Endothelial cell of umbilical vein (primary cell): ENCODE measurements around the gene DMAP1. TPM values are rescaled to one million over a fixed set of nuclear protein-coding genes. Genes with fewer than 3 reads are reported as not detected.

ENCODE experiments used
- BruUV-seq: library from RNA; stranded (reverse); fragments of 400-500 nt; replicated peaks from 2 replicates; lab custom pipeline; 2021; lab: Mats Ljungman, UMichigan
- CTCF ChIA-PET: fragments of 300-600, 350-600 bp; sonication (Branson Sonifier 250); formaldehyde crosslinking; loops from one replicate; lab custom pipeline; 2021; ENCODE audit warnings: antibody characterized with exemption, inconsistent platforms; lab: Charles Lee
- POLR2A ChIA-PET: fragments of 300-600, 350-600 bp; sonication (Branson Sonifier 250); formaldehyde crosslinking; loops from one replicate; lab custom pipeline; 2021; ENCODE audit warnings: antibody characterized with exemption, inconsistent platforms; lab: Charles Lee
- DNase-seq: peaks from one replicate; pipeline ENCODE4 v3.0.0-alpha.2; 2011; ENCODE audit warnings: low read depth, low spot score
- FAIRE-seq: peaks from 2 replicates; lab custom pipeline; 2011; peaks lifted over from hg19 to GRCh38; lab: Jason Lieb, UNC
- H2AFZ ChIP-seq: 2 replicates; pipeline ENCODE4 v1.6.0; 2012; ENCODE audit warnings: low read depth, low read length, control low read depth, inconsistent platforms
- H3K27ac ChIP-seq: 2 replicates; pipeline ENCODE4 v1.5.1; 2011; ENCODE audit warnings: low read depth, mild to moderate bottlenecking, control low read depth, low read length, moderate library complexity; ENCODE audit not compliant: insufficient read depth
- H3K27me3 ChIP-seq, 2 experiments: 2 replicates each; pipeline versions ENCODE4 v1.6.0 to v1.6.1; 2011; ENCODE audit warnings: low read length in 2 of 2, mixed read lengths in 1 of 2; ENCODE audit not compliant: control insufficient read depth in 2 of 2, insufficient read depth in 2 of 2
- H3K36me3 ChIP-seq, 2 experiments: 2 replicates in 1 of 2; 3 replicates in 1 of 2; pipeline ENCODE4 v1.5.1; 2011; ENCODE audit warnings: low read length in 2 of 2, mild to moderate bottlenecking in 1 of 2, moderate library complexity in 1 of 2; ENCODE audit not compliant: control insufficient read depth in 2 of 2, insufficient read depth in 2 of 2; ENCODE audit errors: extremely low read depth in 1 of 2
- H3K4me1 ChIP-seq: 3 replicates; pipeline ENCODE4 v1.5.1; 2011; ENCODE audit warnings: mild to moderate bottlenecking, low read length; ENCODE audit not compliant: control insufficient read depth, insufficient read depth; ENCODE audit errors: extremely low read depth
- H3K4me2 ChIP-seq: 2 replicates; pipeline ENCODE4 v1.6.1; 2011; ENCODE audit warnings: low read length, control low read depth, mixed read lengths; ENCODE audit not compliant: insufficient read depth
- H3K4me3 ChIP-seq, 3 experiments: fragments of 200-600 bp in 1 of 3; sonication (generic), shearing (Covaris generic) in 1 of 3; replicated peaks in 1 of 3; 2 replicates each; pipeline ENCODE4 v1.5.1; 2011 to 2016; ENCODE audit warnings: control low read depth in 3 of 3, low read length in 3 of 3, mild to moderate bottlenecking in 2 of 3, inconsistent platforms in 1 of 3, low read depth in 1 of 3, moderate library complexity in 1 of 3; ENCODE audit not compliant: insufficient read depth in 1 of 3
- H3K79me2 ChIP-seq: 2 replicates; pipeline ENCODE4 v1.6.0; 2012; ENCODE audit warnings: low read length, inconsistent platforms; ENCODE audit not compliant: control insufficient read depth, insufficient read depth
- H3K9ac ChIP-seq: replicated peaks from 2 replicates; pipeline ENCODE3; 2011; ENCODE audit warnings: low read length, control low read depth; ENCODE audit not compliant: insufficient read depth; ENCODE audit errors: extremely low read depth
- H3K9me1 ChIP-seq: replicated peaks from 3 replicates; pipeline ENCODE4 v1.6.0; 2011; ENCODE audit warnings: mild to moderate bottlenecking, low read length; ENCODE audit not compliant: control insufficient read depth, insufficient read depth; ENCODE audit errors: extremely low read depth
- H3K9me3 ChIP-seq: replicated peaks from 2 replicates; pipeline ENCODE4 v1.5.1; 2012; ENCODE audit warnings: low read length, inconsistent platforms; ENCODE audit not compliant: control insufficient read depth, insufficient read depth
- H4K20me1 ChIP-seq: replicated peaks from 2 replicates; pipeline ENCODE3; 2011; ENCODE audit warnings: mild to moderate bottlenecking, low read length; ENCODE audit not compliant: control insufficient read depth, insufficient read depth; ENCODE audit errors: extremely low read depth
- EZH2 ChIP-seq: IDR thresholded peaks from 2 replicates; pipeline ENCODE4 v1.6.1; 2012; ENCODE audit warnings: borderline replicate concordance, low read depth, mild to moderate bottlenecking, moderate library complexity, low read length, inconsistent platforms; ENCODE audit not compliant: severe bottlenecking
- FOS ChIP-seq: IDR thresholded peaks from 2 replicates; pipeline ENCODE4 v1.6.1; 2011; ENCODE audit warnings: mild to moderate bottlenecking, low read length, moderate library complexity, borderline replicate concordance; ENCODE audit not compliant: insufficient read depth
- GATA2 ChIP-seq: IDR thresholded peaks from 2 replicates; pipeline ENCODE4 v1.7.0; 2011; ENCODE audit warnings: low read depth, mild to moderate bottlenecking, moderate library complexity, mixed read lengths, low read length; ENCODE audit not compliant: insufficient read length, insufficient read depth
- JUN ChIP-seq: IDR thresholded peaks from 2 replicates; pipeline ENCODE4 v1.6.1; 2011; ENCODE audit warnings: borderline replicate concordance, low read depth; ENCODE audit not compliant: insufficient read length, insufficient read depth
- MYC ChIP-seq: IDR thresholded peaks from one replicate; pipeline ENCODE4 v1.6.1; 2011; ENCODE audit warnings: mild to moderate bottlenecking, low read depth, low read length
- POLR2A ChIP-seq: IDR thresholded peaks from 2 replicates; pipeline ENCODE4 v1.6.1; 2012; ENCODE audit warnings: low read depth, mild to moderate bottlenecking, control low read depth, low read length
- POLR2AphosphoS5 ChIP-seq: IDR thresholded peaks from 2 replicates; pipeline ENCODE4 v1.6.1; 2012; ENCODE audit warnings: low read depth, mild to moderate bottlenecking, control low read depth, low read length, moderate library complexity; ENCODE audit not compliant: insufficient read depth
- dilution Hi-C: fragments of 300-500 bp; cut with MboI; formaldehyde crosslinking; loops from one replicate; pipeline ENCODE4 v1.15.0; 2019; ENCODE audit warnings: low sequenced_read_pairs; ENCODE audit not compliant: extremely low pct_ligation_motif_present
- intact Hi-C: fragments of 100-400 bp; cut with micrococcal nuclease; formaldehyde crosslinking; loops from one replicate; pipeline ENCODE4 v1.10.0; 2022
- polyA plus RNA-seq, 4 experiments: library from polyadenylated mRNA; depleted of rRNA in 3 of 4; stranded (reverse) in 3 of 4; unstranded in 1 of 4; fragments of >200 nt; gene quantifications; 2 replicates each; pipeline versions ENCODE4 v1.2.1 to v1.2.3, GENCODE V29; 2011 to 2012; ENCODE audit warnings: missing spikeins in 1 of 4
- total RNA-seq: library from RNA; stranded (reverse); gene quantifications from 2 replicates; pipeline ENCODE4 v1.2.3, GENCODE V29; 2021
- TF ChIP-seq, protein P1 (sequence below), 2 donors: IDR thresholded peaks; 1 replicate in 1 of 2; 2 replicates in 1 of 2; pipeline ENCODE4 v1.5.1; 2011; ENCODE audit warnings: low read length in 2 of 2, mild to moderate bottlenecking in 2 of 2, moderate library complexity in 2 of 2, control low read depth in 1 of 2, inconsistent platforms in 1 of 2, low read depth in 1 of 2; ENCODE audit not compliant: insufficient read depth in 1 of 2; ENCODE audit errors: extremely low read depth in 1 of 2
- TF ChIP-seq, protein P2 (sequence below): IDR thresholded peaks from 2 replicates; pipeline ENCODE4 v1.6.1; 2011; ENCODE audit not compliant: insufficient read depth, insufficient read length

DMAP1 gene
- total and polyA plus RNA-seq, 2 donors (not counting 3 experiments of a cell fraction or from before 2014, with no cell fraction given), result 42.9 to 63.2 TPM

DNA sequence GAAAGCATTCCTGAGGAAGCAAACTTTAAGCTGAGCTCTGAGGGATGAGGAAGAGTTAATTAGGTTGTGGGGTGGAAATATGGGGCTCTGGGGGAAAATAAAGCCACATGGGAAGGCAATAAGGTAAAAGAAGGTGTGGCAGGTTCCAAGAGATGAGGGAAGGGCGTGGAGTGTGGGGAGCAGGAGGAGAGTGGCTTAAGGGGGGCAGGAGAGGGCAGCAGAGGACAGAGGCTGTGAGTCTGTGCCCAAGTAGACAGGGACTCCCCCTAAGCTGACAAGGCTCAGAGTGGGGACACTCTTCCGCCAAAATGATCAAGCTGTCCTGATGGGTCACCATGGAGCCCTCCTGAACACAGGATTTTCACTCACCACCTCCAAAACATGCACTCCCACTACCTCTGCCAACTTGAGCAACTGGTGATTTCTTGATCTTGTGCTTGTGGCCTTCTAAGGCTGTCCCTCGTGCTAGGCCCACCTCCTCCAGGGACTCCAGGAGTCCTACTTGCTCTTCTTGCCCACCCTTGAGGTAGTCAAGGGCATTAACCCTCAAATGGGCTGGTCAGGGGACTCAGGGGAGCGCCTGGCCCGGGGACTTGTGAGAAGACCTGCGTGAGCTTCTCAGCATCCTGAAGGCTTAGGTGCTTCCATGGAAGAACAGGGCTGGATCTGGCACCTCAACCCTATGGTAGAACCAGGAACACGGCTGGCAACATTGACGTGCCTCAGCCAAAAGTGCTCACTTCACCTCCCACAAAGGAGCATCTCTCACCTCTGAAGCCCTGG is 23.4 kb downstream of the DMAP1 start:
- Histone ChIP-seq H3K27me3 (no peaks in the 10 kb centered on the region), H3K36me3 (no peaks in the 10 kb centered on the region), H3K27ac (no peak overlapping the region), H4K20me1 (no peaks in the 10 kb centered on the region), H3K4me2 (no peak overlapping the region), H3K4me1 (peaks cover 11% of the 10 kb centered on the region), H3K9me1 (no peaks in the 10 kb centered on the region), H3K9ac (no peak overlapping the region), H3K4me3 (no peak overlapping the region), H3K79me2 (no peaks in the 10 kb centered on the region), H3K9me3 (no peaks in the 10 kb centered on the region), H2AFZ (no peak overlapping the region)
- dilution Hi-C loops, result no loop called here
- DNase-seq (no peak), FAIRE-seq (no peak)
- no peak for TF ChIP-seq POLR2A
- no peak for TF ChIP-seq GATA2
- TF ChIP-seq MYC, result no peak
- TF ChIP-seq, protein P1, sequence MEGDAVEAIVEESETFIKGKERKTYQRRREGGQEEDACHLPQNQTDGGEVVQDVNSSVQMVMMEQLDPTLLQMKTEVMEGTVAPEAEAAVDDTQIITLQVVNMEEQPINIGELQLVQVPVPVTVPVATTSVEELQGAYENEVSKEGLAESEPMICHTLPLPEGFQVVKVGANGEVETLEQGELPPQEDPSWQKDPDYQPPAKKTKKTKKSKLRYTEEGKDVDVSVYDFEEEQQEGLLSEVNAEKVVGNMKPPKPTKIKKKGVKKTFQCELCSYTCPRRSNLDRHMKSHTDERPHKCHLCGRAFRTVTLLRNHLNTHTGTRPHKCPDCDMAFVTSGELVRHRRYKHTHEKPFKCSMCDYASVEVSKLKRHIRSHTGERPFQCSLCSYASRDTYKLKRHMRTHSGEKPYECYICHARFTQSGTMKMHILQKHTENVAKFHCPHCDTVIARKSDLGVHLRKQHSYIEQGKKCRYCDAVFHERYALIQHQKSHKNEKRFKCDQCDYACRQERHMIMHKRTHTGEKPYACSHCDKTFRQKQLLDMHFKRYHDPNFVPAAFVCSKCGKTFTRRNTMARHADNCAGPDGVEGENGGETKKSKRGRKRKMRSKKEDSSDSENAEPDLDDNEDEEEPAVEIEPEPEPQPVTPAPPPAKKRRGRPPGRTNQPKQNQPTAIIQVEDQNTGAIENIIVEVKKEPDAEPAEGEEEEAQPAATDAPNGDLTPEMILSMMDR (IDR thresholded peaks at IDR 0.05; ENCODE audit: extremely low read depth in 1 of 2, insufficient read depth in 1 of 2, low read depth in 1 of 2, low read length in 2 of 2), result no peak
- TF ChIP-seq POLR2AphosphoS5, result no peak
- TF ChIP-seq, protein P2, sequence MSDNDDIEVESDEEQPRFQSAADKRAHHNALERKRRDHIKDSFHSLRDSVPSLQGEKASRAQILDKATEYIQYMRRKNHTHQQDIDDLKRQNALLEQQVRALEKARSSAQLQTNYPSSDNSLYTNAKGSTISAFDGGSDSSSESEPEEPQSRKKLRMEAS, result no peak
- TF ChIP-seq FOS, result no peak
- no peak for TF ChIP-seq EZH2
- no peak for TF ChIP-seq JUN
- ChIA-PET CTCF (interaction anchor here (4.3 to 5.1 kb wide), 2 partner anchors 19 to 20 kb away, joined by 30 to 39 read pairs; no protein-coding TSS in a partner anchor), POLR2A (no interaction called here)
- intact Hi-C loops, result no loop called here
- no TSS peak for BruUV-seq
